Vagina (tissue), 2 donors: ENCODE results near the gene FRY. TPM values are rescaled to one million over a fixed set of nuclear protein-coding genes. Genes with fewer than 3 reads are reported as not detected.

ENCODE experiments used
- DNase-seq, 2 donors: peaks; one replicate each; pipeline ENCODE4 v3.0.0-alpha.2; 2017; ENCODE audit errors: extremely low spot score in 2 of 2
- H3K27ac ChIP-seq: fragments of 200-600 bp; sonication (generic); one replicate; pipeline ENCODE4 v1.5.1; 2019
- H3K27me3 ChIP-seq: fragments of 200-600 bp; sonication (generic); one replicate; pipeline ENCODE4 v1.5.1; 2019
- H3K36me3 ChIP-seq, 2 donors: fragments of 200-600 bp; sonication (generic); one replicate each; pipeline ENCODE4 v1.5.1; 2017 to 2019
- H3K4me1 ChIP-seq: fragments of 200-600 bp; sonication (generic); one replicate; pipeline ENCODE4 v1.5.1; 2019
- H3K4me3 ChIP-seq, 2 donors: fragments of 200-600 bp; sonication (generic); 1 replicate in 1 of 2; 2 replicates in 1 of 2; pipeline ENCODE4 v1.5.1; 2016 to 2019
- H3K9me3 ChIP-seq: fragments of 200-600 bp; sonication (generic); one replicate; pipeline ENCODE4 v1.5.1; 2019
- CTCF ChIP-seq, 3 experiments: fragments of 450-650 bp in 2 of 3; fragments of 200-600 bp in 1 of 3; sonication (generic) in 1 of 3; IDR thresholded peaks; one replicate each; pipeline ENCODE4 v1.5.1; 2017 to 2019; ENCODE audit warnings: antibody characterized with exemption in 3 of 3, mild to moderate bottlenecking in 2 of 3, moderate library complexity in 2 of 3
- POLR2A ChIP-seq, 2 donors: fragments of 450-650 bp; IDR thresholded peaks; one replicate each; pipeline ENCODE4 v1.6.1; 2017; ENCODE audit warnings: antibody characterized with exemption in 2 of 2, mild to moderate bottlenecking in 2 of 2, moderate library complexity in 2 of 2
- POLR2AphosphoS5 ChIP-seq, 2 donors: sonication (generic); formaldehyde crosslinking; IDR thresholded peaks; one replicate each; pipeline ENCODE4 v1.9.0; 2017; ENCODE audit warnings: antibody characterized with exemption in 2 of 2, mild to moderate bottlenecking in 2 of 2, low read depth in 1 of 2; ENCODE audit not compliant: insufficient read depth in 1 of 2
- intact Hi-C: fragments of 100-400 bp; cut with DNase I; formaldehyde crosslinking; loops from one replicate; pipeline ENCODE4 v1.15.1; 2023
- total RNA-seq: library from RNA; depleted of rRNA; stranded (reverse); fragments of >200 nt; gene quantifications from one replicate; pipeline ENCODE4 v1.2.3, GENCODE V29; 2016

FRY gene
- total RNA-seq, 1 donor from 2014 or later = 11.0 TPM

GRCh38 chr13:32162395-32163005, 130.9 kb downstream of the FRY start:
- DNase-seq = no peak
- Histone ChIP-seq H3K36me3 (no peaks in the 10 kb centered on the region), H3K27me3 (no peaks in the 10 kb centered on the region), H3K27ac (no peak overlapping the region), H3K9me3 (no peaks in the 10 kb centered on the region), H3K4me1 (peaks cover 9% of the 10 kb centered on the region), H3K4me3 (no peak overlapping the region)
- TF ChIP-seq POLR2A (IDR thresholded peaks at IDR 0.05) (no peak), CTCF (IDR thresholded peaks at IDR 0.05) (no peak), POLR2AphosphoS5 (IDR thresholded peaks at IDR 0.05; ENCODE audit: insufficient read depth in 1 of 2, low read depth in 1 of 2) (no peak)
- intact Hi-C loops = no loop called here

GRCh38 chr13:32164622-32165268, 133.2 kb downstream of the FRY start:
- peaks cover 3% of the 10 kb centered on the region for H3K4me1 ChIP-seq
- intact Hi-C loops = no loop called here
- no peak overlapping the region for H3K27ac ChIP-seq
- H3K4me3 ChIP-seq = no peak overlapping the region
- no peak for DNase-seq
- TF ChIP-seq CTCF (IDR thresholded peaks at IDR 0.05) (no peak), POLR2A (IDR thresholded peaks at IDR 0.05) (no peak)
- no peaks in the 10 kb centered on the region for H3K36me3 ChIP-seq
- H3K9me3 ChIP-seq = no peaks in the 10 kb centered on the region
- H3K27me3 ChIP-seq = no peaks in the 10 kb centered on the region

- no peaks in the 10 kb centered on the region for H3K27me3 ChIP-seq
- no peak for DNase-seq
These were observed 134.2 kb downstream of the FRY start for GRCh38 chr13:32165796-32166195.

GRCh38 chr13:32168131-32168530, 136.6 kb downstream of the FRY start:
- H3K9me3 ChIP-seq = no peaks in the 10 kb centered on the region
- no peaks in the 10 kb centered on the region for H3K27me3 ChIP-seq
- H3K27ac ChIP-seq = no peak overlapping the region
- H3K4me3 ChIP-seq = no peak overlapping the region
- H3K4me1 ChIP-seq = no peaks in the 10 kb centered on the region
- intact Hi-C loops = no loop called here
- TF ChIP-seq POLR2AphosphoS5 (IDR thresholded peaks at IDR 0.05; ENCODE audit: insufficient read depth in 1 of 2, low read depth in 1 of 2) (no peak), POLR2A (IDR thresholded peaks at IDR 0.05) (no peak), CTCF (IDR thresholded peaks at IDR 0.05) (no peak)
- no peak for DNase-seq
- H3K36me3 ChIP-seq = no peaks in the 10 kb centered on the region

More at GRCh38 chr13:32165796-32166195, 134.2 kb downstream of the FRY start:
- H3K36me3 ChIP-seq = no peaks in the 10 kb centered on the region
- TF ChIP-seq POLR2A (IDR thresholded peaks at IDR 0.05) = no peak
- TF ChIP-seq CTCF (IDR thresholded peaks at IDR 0.05) = no peak
- no peak for TF ChIP-seq POLR2AphosphoS5 (IDR thresholded peaks at IDR 0.05; ENCODE audit: insufficient read depth in 1 of 2, low read depth in 1 of 2)
- intact Hi-C loops = no loop called here
- H3K27ac ChIP-seq = no peak overlapping the region
- H3K4me1 ChIP-seq = no peaks in the 10 kb centered on the region
- no peak overlapping the region for H3K4me3 ChIP-seq
- H3K9me3 ChIP-seq = no peaks in the 10 kb centered on the region

GRCh38 chr13:32170841-32171240, 139.3 kb downstream of the FRY start:
- intact Hi-C loops = no loop called here
- no peaks in the 10 kb centered on the region for H3K9me3 ChIP-seq
- H3K36me3 ChIP-seq = no peaks in the 10 kb centered on the region
- TF ChIP-seq POLR2AphosphoS5 (IDR thresholded peaks at IDR 0.05; ENCODE audit: insufficient read depth in 1 of 2, low read depth in 1 of 2) (no peak), POLR2A (IDR thresholded peaks at IDR 0.05) (no peak), CTCF (IDR thresholded peaks at IDR 0.05) (no peak)
- no peaks in the 10 kb centered on the region for H3K4me1 ChIP-seq
- no peaks in the 10 kb centered on the region for H3K27me3 ChIP-seq
- H3K27ac ChIP-seq = no peak overlapping the region
- no peak overlapping the region for H3K4me3 ChIP-seq
- no peak for DNase-seq
